Gastrocnemius medialis (tissue), 4 donors: ENCODE measurements around the gene COLEC12. TPM values are rescaled to one million over a fixed set of nuclear protein-coding genes. Genes with fewer than 3 reads are reported as not detected.
A peak's percentile ranks its signal among the peaks of the same experiment; 100 is the strongest.

Experiments used
- ATAC-seq, 2 donors: fragments of 150-250 bp; one replicate each; pipeline ENCODE4 v1.9.1; 2016
- DNase-seq, 2 donors: peaks; one replicate each; pipeline ENCODE4 v3.0.0-alpha.2; 2019
- H3K27ac ChIP-seq, 4 donors: fragments of 200-600 bp; sonication (generic); 1 replicate in 1 of 4; 2 replicates in 3 of 4; pipeline ENCODE4 v1.5.1; 2016 to 2018; ENCODE audit warnings: mild to moderate bottlenecking in 2 of 4, moderate library complexity in 1 of 4
- H3K27me3 ChIP-seq, 3 donors: fragments of 200-600 bp; sonication (generic) in 2 of 3; 1 replicate in 1 of 3; 2 replicates in 2 of 3; pipeline versions ENCODE4 v1.5.1 to v1.6.0; 2016 to 2019; ENCODE audit warnings: mild to moderate bottlenecking in 1 of 3, moderate library complexity in 1 of 3
- H3K36me3 ChIP-seq, 2 donors: fragments of 200-600 bp; sonication (generic) in 1 of 2; one replicate each; pipeline ENCODE4 v1.5.1; 2017 to 2018
- H3K4me1 ChIP-seq, 2 donors: fragments of 200-600 bp; sonication (generic) in 1 of 2; one replicate each; pipeline ENCODE4 v1.5.1; 2016 to 2017; ENCODE audit warnings: mild to moderate bottlenecking in 2 of 2
- H3K4me3 ChIP-seq, 4 donors: fragments of 200-600 bp; sonication (generic) in 3 of 4; 1 replicate in 1 of 4; 2 replicates in 3 of 4; pipeline ENCODE4 v1.5.1; 2016 to 2019; ENCODE audit warnings: mild to moderate bottlenecking in 2 of 4
- H3K9me3 ChIP-seq, 3 donors: fragments of 200-600 bp; sonication (generic) in 2 of 3; 1 replicate in 1 of 3; 2 replicates in 2 of 3; pipeline ENCODE4 v1.5.1; 2016 to 2019
- CTCF ChIP-seq, 5 experiments: fragments of 450-650 bp in 3 of 5; fragments of 200-600 bp in 2 of 5; sonication (generic) in 2 of 5; IDR thresholded peaks in 4 of 5; conservative IDR thresholded peaks in 1 of 5; 1 replicate in 4 of 5; 2 replicates in 1 of 5; pipeline ENCODE4 v1.5.1; 2016 to 2019; ENCODE audit warnings: antibody characterized with exemption in 5 of 5, mild to moderate bottlenecking in 3 of 5, moderate library complexity in 3 of 5
- POLR2A ChIP-seq, 2 donors: fragments of 450-650 bp; IDR thresholded peaks; one replicate each; pipeline ENCODE4 v1.6.1; 2017; ENCODE audit warnings: antibody characterized with exemption in 2 of 2, mild to moderate bottlenecking in 2 of 2, moderate library complexity in 2 of 2
- in situ Hi-C, 4 donors: fragments of 200-750 bp; cut with MboI; loops; one replicate each; pipeline versions ENCODE4 v1.15.0 to v1.8.0; 2017; ENCODE audit warnings: low sequenced_read_pairs in 4 of 4
- intact Hi-C: fragments of 100-400 bp; cut with DNase I; formaldehyde crosslinking; loops from one replicate; pipeline ENCODE4 v1.15.1; 2023; ENCODE audit warnings: low total_unique reads
- total RNA-seq, 4 donors: library from RNA; depleted of rRNA; stranded (reverse); fragments of >200 nt; gene quantifications; one replicate each; pipeline versions ENCODE4 v1.1.0 to v1.2.3, GENCODE V29; 2016

Gene COLEC12
- total RNA-seq, 4 donors from 2014 or later: 0.97 to 6.1 (median 5.1) TPM

GRCh38 chr18:274313-274712 is 226.2 kb downstream of the COLEC12 start:
- intact Hi-C loops (no loop called here), in situ Hi-C loops (loop anchor here in 2 of 4 donors (10.0 kb wide), 2 partner anchors 60 to 340 kb away; no protein-coding TSS in a partner anchor)
- ATAC-seq: no peak
- no peak for DNase-seq
- Histone ChIP-seq H3K27me3 (peaks cover 0 to 5% (median 0%) of the 10 kb centered on the region in 3 donors), H3K9me3 (no peaks in the 10 kb centered on the region), H3K4me1 (peaks cover 2 to 3% of the 10 kb centered on the region in 2 donors), H3K4me3 (no peak overlapping the region), H3K36me3 (no peaks in the 10 kb centered on the region), H3K27ac (no peak overlapping the region)
- TF ChIP-seq POLR2A (IDR thresholded peaks at IDR 0.05) (no peak), CTCF (IDR thresholded peaks at IDR 0.05 in 4 of 5, conservative IDR thresholded peaks at IDR 0.05 in 1 of 5) (no peak)

GRCh38 chr18:273525-273924 is 227.0 kb downstream of the COLEC12 start:
- peaks cover 9 to 10% of the 10 kb centered on the region in 2 donors for H3K4me1 ChIP-seq
- TF ChIP-seq CTCF (IDR thresholded peaks at IDR 0.05 in 4 of 5, conservative IDR thresholded peaks at IDR 0.05 in 1 of 5) (no peak), POLR2A (IDR thresholded peaks at IDR 0.05) (no peak)
- H3K4me3 ChIP-seq: no peak overlapping the region
- intact Hi-C loops: no loop called here
- no peaks in the 10 kb centered on the region for H3K36me3 ChIP-seq
- ATAC-seq (no peak), DNase-seq (no peak)
- no peak overlapping the region for H3K27ac ChIP-seq
- in situ Hi-C loops: loop anchor here in 2 of 4 donors (10.0 kb wide), 2 partner anchors 61 to 341 kb away; no protein-coding TSS in a partner anchor
- H3K9me3 ChIP-seq: no peaks in the 10 kb centered on the region
- peaks cover 0 to 3% (median 0%) of the 10 kb centered on the region in 3 donors for H3K27me3 ChIP-seq

GRCh38 chr18:272650-273049 is 227.9 kb downstream of the COLEC12 start:
- H3K36me3 ChIP-seq: no peaks in the 10 kb centered on the region
- no peaks in the 10 kb centered on the region for H3K9me3 ChIP-seq
- DNase-seq (no peak), ATAC-seq (no peak)
- no peak for TF ChIP-seq CTCF (IDR thresholded peaks at IDR 0.05 in 4 of 5, conservative IDR thresholded peaks at IDR 0.05 in 1 of 5)
- no peak for TF ChIP-seq POLR2A (IDR thresholded peaks at IDR 0.05)
- H3K27ac ChIP-seq: no peak overlapping the region
- H3K27me3 ChIP-seq: no peaks in the 10 kb centered on the region
- no peak overlapping the region for H3K4me3 ChIP-seq
- intact Hi-C loops (no loop called here), in situ Hi-C loops (loop anchor here in 2 of 4 donors (10.0 kb wide), 2 partner anchors 62 to 342 kb away; no protein-coding TSS in a partner anchor)
- peaks cover 9 to 11% of the 10 kb centered on the region in 2 donors for H3K4me1 ChIP-seq

GRCh38 chr18:269480-270095 is 230.9 kb downstream of the COLEC12 start:
- DNase-seq (no peak), ATAC-seq (no peak)
- no peak for TF ChIP-seq CTCF (IDR thresholded peaks at IDR 0.05 in 4 of 5, conservative IDR thresholded peaks at IDR 0.05 in 1 of 5)
- TF ChIP-seq POLR2A (IDR thresholded peaks at IDR 0.05): no peak
- no peaks in the 10 kb centered on the region for H3K27me3 ChIP-seq
- H3K9me3 ChIP-seq: no peaks in the 10 kb centered on the region
- H3K27ac ChIP-seq: no peak overlapping the region
- intact Hi-C loops: loop anchor here (5.0 kb wide), 1 partner anchor 543 kb away; the partner anchor contains the start of gene YES1
- in situ Hi-C loops: loop anchor here in 2 of 4 donors (10.0 kb wide), 2 partner anchors 65 to 345 kb away; no protein-coding TSS in a partner anchor
- peaks cover 0 to 3% of the 10 kb centered on the region in 2 donors for H3K36me3 ChIP-seq
- peak overlapping the region in 1 of 4 donors; percentile 96 for H3K4me3 ChIP-seq
- H3K4me1 ChIP-seq: peaks cover 16 to 26% of the 10 kb centered on the region in 2 donors
